Smooth muscle cell (in vitro differentiated cells): ENCODE measurements around the gene SLC17A7. TPM values are rescaled to one million over a fixed set of nuclear protein-coding genes. Genes with fewer than 3 reads are reported as not detected.

ENCODE experiments used
- DNase-seq: peaks from one replicate; lab custom pipeline; 2025; ENCODE audit not compliant: unreplicated experiment; lab: John Stamatoyannopoulos, UW
- H2AFZ ChIP-seq: fragments of 200-600 bp; sonication (generic); 2 replicates; pipeline ENCODE4 v1.6.0; 2016; ENCODE audit warnings: antibody characterized with exemption, low read depth, mild to moderate bottlenecking
- H3F3A ChIP-seq: fragments of 200-600 bp; sonication (generic); 2 replicates; pipeline ENCODE4 v1.6.0; 2017; ENCODE audit warnings: antibody characterized with exemption, low read depth
- H3K27ac ChIP-seq: fragments of 200-600 bp; sonication (generic); 2 replicates; pipeline ENCODE4 v1.5.1; 2016; ENCODE audit warnings: low read depth, mild to moderate bottlenecking
- H3K27me3 ChIP-seq: fragments of 200-600 bp; sonication (generic); 2 replicates; pipeline ENCODE4 v1.6.1; 2016; ENCODE audit warnings: low read depth, mild to moderate bottlenecking
- H3K36me3 ChIP-seq: fragments of 200-600 bp; sonication (generic); 2 replicates; pipeline ENCODE4 v1.5.1; 2016; ENCODE audit warnings: low read depth
- H3K4me1 ChIP-seq: fragments of 200-600 bp; sonication (generic); 2 replicates; pipeline ENCODE4 v1.5.1; 2016; ENCODE audit warnings: low read depth
- H3K4me2 ChIP-seq: fragments of 200-600 bp; sonication (generic); 2 replicates; pipeline ENCODE4 v1.6.0; 2016; ENCODE audit warnings: mild to moderate bottlenecking
- H3K4me3 ChIP-seq: fragments of 200-600 bp; sonication (generic); 2 replicates; pipeline ENCODE4 v1.5.1; 2016; ENCODE audit warnings: mild to moderate bottlenecking
- H3K79me2 ChIP-seq: fragments of 200-600 bp; sonication (generic); 2 replicates; pipeline ENCODE4 v1.6.0; 2016; ENCODE audit warnings: low read depth, mild to moderate bottlenecking
- H3K9ac ChIP-seq: fragments of 200-600 bp; sonication (generic); 2 replicates; pipeline ENCODE4 v1.6.0; 2016; ENCODE audit warnings: low read depth
- H3K9me3 ChIP-seq: fragments of 200-600 bp; sonication (generic); replicated peaks from 2 replicates; pipeline ENCODE4 v1.5.1; 2016; ENCODE audit warnings: low read depth
- H4K20me1 ChIP-seq: fragments of 200-600 bp; sonication (generic); 2 replicates; pipeline ENCODE4 v1.6.0; 2016; ENCODE audit warnings: low read depth
- CTCF ChIP-seq: fragments of 200-600 bp; sonication (generic); IDR thresholded peaks from 2 replicates; pipeline ENCODE4 v1.5.1; 2017; ENCODE audit warnings: borderline replicate concordance, mild to moderate bottlenecking, antibody characterized with exemption; ENCODE audit not compliant: insufficient read depth, poor library complexity, severe bottlenecking
- WGBS: methylation state at CpG from one replicate; pipeline ENCODE4 v1.1.7; 2016; ENCODE audit warnings: low lambda C conversion rate; 5-methylcytosine and 5-hydroxymethylcytosine counted together
- polyA plus RNA-seq: library from polyadenylated mRNA; unstranded; fragments of >200 nt; fragmentation: Nextera tagmentation; extraction: Ambion mirVana; gene quantifications from 2 replicates; pipeline ENCODE4 v1.2.1, GENCODE V29; 2016
- total RNA-seq: library from RNA; depleted of rRNA; stranded (reverse); fragments of >200 nt; gene quantifications from 2 replicates; pipeline ENCODE4 v1.2.3, GENCODE V29; 2014

The SLC17A7 gene
- total and polyA plus RNA-seq, 2 experiments from 2014 or later, result 0.04 TPM; not detected in 1

GRCh38 chr19:49428547-49429451 lies 12.5 kb downstream of the SLC17A7 start:
- WGBS, result 31% methylated on average over 14 of the region's 29 CpGs
- H3F3A ChIP-seq, result no peaks in the 10 kb centered on the region
- H3K9me3 ChIP-seq, result no peaks in the 10 kb centered on the region
- no peak overlapping the region for H3K9ac ChIP-seq
- H3K4me1 ChIP-seq, result peaks cover 6% of the 10 kb centered on the region
- no peaks in the 10 kb centered on the region for H4K20me1 ChIP-seq
- peak overlapping the region; percentile 34 for H3K4me3 ChIP-seq
- no peak overlapping the region for H3K27ac ChIP-seq
- no peak for TF ChIP-seq CTCF
- H3K4me2 ChIP-seq, result peak overlapping the region; percentile 84
- no peaks in the 10 kb centered on the region for H3K36me3 ChIP-seq
- H3K27me3 ChIP-seq, result peaks cover 100% of the 10 kb centered on the region
- DNase-seq, result no peak
- H3K79me2 ChIP-seq, result no peaks in the 10 kb centered on the region
- H2AFZ ChIP-seq, result no peak overlapping the region

- no peak for TF ChIP-seq CTCF
- H2AFZ ChIP-seq, result peak overlapping the region; percentile 49
- WGBS, result 2% methylated on average over 43 of the region's 45 CpGs
Observed at GRCh38 chr19:49427855-49428546, 13.3 kb downstream of the SLC17A7 start.

GRCh38 chr19:49427339-49427738 lies 14.0 kb downstream of the SLC17A7 start:
- H2AFZ ChIP-seq, result no peak overlapping the region
- H3K9me3 ChIP-seq, result no peaks in the 10 kb centered on the region
- no peaks in the 10 kb centered on the region for H3K79me2 ChIP-seq
- H3K4me1 ChIP-seq, result peaks cover 18% of the 10 kb centered on the region
- no peaks in the 10 kb centered on the region for H4K20me1 ChIP-seq
- no peaks in the 10 kb centered on the region for H3K36me3 ChIP-seq
- no peak for DNase-seq
- TF ChIP-seq CTCF, result no peak
- H3K4me2 ChIP-seq, result no peak overlapping the region
- no peak overlapping the region for H3K27ac ChIP-seq
- peaks cover 100% of the 10 kb centered on the region for H3K27me3 ChIP-seq
- WGBS, result 86% methylated on average over 10 of the region's 12 CpGs
- no peak overlapping the region for H3K4me3 ChIP-seq
- no peak overlapping the region for H3K9ac ChIP-seq
- H3F3A ChIP-seq, result no peaks in the 10 kb centered on the region

More at GRCh38 chr19:49427855-49428546, 13.3 kb downstream of the SLC17A7 start:
- Histone ChIP-seq H3K79me2 (no peaks in the 10 kb centered on the region), H3F3A (no peaks in the 10 kb centered on the region), H3K27me3 (peaks cover 100% of the 10 kb centered on the region), H3K9me3 (no peaks in the 10 kb centered on the region), H3K4me1 (peaks cover 12% of the 10 kb centered on the region), H3K36me3 (no peaks in the 10 kb centered on the region), H3K4me2 (peak overlapping the region; percentile 84), H4K20me1 (no peaks in the 10 kb centered on the region), H3K4me3 (peak overlapping the region; percentile 34), H3K9ac (no peak overlapping the region), H3K27ac (no peak overlapping the region)
- no peak for DNase-seq
